GM21526 (cell line): ENCODE measurements around the gene MDFI.

Source experiments
- ATAC-seq: cut with Tn5 transposase; IDR thresholded peaks from one replicate; pipeline ENCODE4 v1.9.1; 2021; ENCODE audit warnings: moderate library complexity; ENCODE audit not compliant: unreplicated experiment, low FRiP score

MDFI gene

DNA sequence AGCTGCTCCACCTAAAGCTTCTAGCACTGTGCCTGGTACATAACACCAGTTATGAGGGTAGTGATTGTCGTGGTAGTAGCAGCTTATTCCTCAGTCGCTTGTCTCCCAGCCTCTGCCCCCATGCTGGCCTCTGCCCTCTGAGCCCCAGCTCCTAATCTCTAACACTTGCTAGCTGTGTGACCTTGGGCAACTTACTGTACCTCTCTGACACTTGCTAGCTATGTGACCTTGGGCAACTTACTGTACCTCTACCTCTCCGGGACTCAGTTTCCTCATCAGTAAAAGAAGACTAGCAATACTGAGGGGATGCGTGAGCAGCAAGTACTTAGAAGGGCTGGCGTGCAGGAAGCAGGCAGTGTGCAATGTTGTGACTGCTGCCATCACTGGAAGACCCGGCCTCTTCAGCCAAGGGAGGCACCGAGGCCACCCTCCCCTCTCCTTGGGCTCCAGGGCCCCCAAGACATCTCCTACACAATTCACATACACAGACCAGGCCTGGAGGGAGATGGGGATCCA, 9.9 kb downstream of the MDFI start:
- no peak for ATAC-seq

DNA sequence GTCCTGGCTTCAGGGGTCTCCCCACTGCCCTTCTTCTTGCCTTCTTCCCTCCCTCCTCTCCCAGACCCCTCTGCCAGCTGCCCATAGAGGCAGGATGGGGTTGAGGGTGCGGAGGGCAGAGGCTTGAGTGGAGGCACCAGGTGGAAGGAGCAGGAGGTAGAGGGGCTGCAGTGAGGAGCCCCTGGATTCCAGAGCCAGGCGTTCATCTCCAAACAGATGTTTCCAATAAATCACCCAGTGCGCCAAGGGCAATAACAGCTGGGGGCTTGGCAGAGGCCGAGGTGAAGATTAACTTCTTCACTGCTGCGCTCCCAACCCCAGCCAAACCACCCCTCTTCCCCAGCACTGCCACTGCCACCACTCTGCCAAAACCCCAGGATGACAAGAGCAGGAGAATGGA, 10.7 kb downstream of the MDFI start:
- no peak for ATAC-seq

DNA sequence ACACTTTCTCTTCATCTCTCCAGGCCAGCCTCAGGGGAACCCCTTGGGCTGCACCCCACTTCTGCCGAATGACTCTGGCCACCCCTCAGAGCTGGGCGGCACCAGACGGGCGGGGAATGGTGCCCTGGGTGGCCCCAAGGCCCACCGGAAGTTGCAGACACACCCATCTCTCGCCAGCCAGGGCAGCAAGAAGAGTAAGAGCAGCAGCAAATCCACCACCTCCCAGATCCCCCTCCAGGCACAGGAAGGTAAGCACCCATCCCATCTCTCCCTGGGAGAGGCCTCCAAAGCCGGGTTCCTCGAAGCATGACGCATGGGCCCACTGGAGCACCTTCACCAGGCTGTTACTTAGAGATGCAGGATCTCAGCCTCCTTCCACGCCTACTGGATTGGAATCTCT, 11.3 kb downstream of the MDFI start:
- ATAC-seq: no peak

DNA sequence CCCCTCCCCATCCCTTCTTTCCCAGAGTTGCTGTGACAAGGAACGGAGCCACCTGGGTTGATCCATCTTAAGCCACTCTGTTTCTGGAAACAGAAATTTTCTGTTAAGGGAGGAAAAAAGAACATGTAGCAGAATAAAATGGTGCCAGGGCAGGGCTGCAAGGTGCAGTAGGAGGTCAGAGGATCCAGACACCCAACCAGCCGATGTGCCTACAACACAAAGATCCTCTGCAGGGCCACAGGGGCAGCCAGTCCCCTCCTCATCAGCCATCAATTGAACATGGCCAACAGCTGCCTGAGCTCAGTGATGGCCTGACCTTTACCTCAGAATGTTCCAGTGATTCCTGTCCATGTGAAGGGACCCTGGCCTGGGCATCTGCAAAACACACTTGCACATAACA, 11.9 kb downstream of the MDFI start:
- no peak for ATAC-seq

DNA sequence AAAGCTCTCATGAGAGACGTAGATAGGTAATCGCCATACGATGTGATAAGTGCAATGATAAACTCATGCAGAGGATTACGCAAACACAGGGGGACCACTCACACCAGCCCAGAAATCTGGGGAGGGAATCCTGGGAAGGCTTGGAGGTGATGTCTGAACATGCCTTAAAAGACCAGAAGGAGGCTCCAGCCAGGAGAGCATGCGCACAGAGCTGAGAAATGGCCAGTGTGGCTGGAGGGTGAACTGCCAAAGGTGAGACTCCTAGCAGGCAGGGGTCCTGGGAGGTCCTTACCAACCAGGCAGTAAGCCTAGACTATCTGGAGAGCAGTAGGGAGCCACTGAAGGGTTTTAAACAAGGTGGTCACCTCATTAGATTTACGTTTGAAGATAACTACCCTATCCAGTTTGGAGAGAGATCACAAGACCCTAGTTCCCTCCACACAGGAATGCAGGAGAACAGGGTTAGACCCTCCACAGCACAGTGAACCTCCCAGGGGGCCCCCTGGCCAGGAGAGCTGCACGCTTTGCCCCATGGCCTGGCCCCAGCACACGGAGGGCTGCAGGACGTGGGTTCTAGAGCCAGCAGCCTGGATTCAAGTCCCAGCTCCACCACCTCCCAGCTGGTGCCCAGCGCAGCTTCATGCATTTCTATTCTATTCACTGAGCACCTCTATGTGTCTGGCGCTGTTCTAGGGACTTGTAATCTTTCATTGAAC, 13.1 kb downstream of the MDFI start:
- no peak for ATAC-seq

DNA sequence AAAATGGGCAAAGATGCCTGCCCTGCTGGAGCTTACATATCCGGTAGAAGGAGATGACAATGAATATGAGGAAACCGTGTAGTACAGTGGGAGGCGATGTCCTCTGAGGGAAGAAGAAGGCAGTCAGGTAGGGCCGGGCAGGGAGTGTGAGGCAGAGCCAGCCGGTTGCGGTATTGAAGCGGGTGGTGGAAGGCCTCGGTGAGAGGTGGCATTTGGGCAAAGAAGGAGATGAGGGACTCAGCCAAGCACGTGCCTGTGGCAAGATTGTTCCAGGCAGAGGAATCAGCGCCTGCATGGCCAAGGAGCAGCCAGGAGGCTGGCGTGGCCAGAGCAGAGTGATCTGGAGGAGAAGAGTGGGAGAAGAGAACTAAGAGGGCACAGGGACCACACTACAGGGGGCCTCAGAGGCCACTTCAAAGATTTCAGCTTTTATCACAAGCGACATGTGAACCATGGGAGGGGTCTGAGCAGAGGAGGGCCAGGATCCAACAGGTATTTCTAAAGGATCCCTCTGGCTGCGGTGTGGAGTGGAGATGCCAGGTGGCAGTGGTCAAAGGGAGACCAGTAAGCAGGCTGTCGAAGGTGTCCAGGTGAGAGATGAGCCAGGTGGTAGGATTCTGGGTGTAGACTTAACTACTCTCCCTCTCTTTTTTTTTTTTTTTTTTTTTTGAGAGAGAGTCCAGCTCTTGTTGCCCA, 13.8 kb downstream of the MDFI start:
- ATAC-seq: no peak

DNA sequence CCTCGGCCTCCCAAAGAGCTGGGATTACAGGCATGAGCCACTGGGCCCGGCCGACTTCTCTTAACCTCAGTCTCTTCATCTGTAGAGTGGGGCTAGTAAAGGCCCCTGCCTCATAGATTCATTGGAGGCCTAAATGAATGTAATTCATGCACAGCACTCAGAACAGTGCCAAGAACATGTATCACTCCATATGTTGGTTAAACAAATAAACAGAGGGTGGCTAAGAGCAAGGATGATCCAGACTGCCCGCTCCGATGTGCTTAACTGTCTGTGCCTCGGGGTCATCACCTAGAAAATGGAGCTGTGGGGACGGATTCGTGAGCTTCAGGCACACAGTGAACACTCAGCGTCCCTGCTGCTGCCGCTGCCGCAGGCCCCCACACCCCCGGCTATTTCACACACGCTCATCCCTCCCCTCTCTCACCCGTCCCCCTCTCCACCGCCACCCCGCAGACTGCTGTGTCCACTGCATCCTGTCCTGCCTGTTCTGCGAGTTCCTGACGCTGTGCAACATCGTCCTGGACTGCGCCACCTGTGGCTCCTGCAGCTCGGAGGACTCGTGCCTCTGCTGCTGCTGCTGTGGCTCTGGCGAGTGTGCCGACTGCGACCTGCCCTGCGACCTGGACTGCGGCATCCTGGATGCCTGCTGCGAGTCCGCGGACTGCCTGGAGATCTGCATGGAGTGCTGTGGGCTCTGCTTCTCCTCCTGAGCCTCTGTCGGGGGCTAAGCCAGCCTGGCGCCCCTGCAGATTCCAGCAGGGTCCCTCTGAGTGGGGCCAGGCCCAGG, 14.8 kb downstream of the MDFI start:
- no peak for ATAC-seq

DNA sequence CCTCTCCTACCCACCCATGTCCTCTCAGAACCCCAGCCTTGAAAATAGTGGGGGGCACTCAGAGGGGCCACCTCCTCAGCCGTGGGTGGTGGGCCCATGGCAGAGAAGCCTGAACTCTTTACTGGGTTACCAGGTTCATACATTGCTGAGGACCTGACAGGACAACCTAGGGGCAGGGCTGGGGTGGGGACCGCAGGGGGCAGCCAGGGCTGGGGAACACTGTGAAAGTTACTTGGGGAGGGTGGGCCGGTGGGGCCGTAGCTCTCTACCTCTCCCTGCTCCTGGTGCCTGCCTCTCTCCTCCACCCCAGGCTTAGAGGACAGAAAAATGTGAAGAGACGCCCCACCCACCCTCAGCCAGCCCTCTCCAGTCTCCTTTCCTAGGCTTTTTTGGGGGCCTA, 15.4 kb downstream of the MDFI start:
- ATAC-seq: no peak

DNA sequence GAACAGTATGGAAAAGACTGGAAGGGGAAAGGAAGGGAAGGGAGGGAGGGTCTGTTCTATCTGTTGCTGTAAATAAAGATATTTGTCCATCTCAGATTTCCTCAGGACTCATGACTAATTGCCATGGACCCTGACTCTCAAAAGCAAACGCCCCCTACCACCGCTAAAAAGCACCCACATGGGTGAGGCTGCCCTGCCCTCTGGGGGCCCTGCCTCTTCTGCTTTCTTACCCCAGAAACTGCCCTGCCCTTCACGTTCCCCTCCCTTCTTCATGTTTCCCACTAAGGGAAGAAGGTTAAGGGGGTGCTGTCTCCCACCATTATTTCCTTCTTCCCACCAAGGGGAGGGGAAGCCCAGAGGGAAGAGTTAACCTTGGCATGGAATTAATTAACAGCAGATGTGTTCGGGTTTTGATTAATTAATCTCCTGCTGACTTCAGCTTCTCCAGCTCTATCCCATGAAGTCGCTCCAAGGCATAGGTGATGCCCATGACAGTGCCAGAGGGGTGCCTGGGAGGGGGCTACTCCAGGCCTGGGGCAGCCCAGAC, 16.0 kb downstream of the MDFI start:
- ATAC-seq: no peak

DNA sequence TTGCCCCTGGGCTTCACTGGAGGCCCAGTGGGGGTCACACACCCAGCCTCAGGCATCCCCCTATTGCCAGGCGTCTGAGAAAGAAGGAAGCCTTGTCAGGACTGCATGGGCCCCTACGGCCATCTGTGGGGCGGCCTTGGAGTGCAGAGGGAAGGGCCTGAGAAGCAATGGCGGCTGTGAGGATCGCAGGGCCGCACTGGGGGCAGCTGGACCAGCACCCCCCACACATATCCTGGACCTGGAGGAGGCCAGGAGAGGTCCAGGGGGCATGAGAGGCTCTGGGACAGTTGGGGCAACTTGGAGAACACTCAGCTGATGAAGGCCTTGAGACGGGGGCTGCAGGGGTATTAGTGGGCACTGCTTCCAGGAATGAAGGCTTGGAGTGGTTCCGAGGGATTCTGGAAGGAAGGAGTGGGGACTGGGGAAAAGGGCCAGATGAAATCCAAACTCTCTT, 16.5 kb downstream of the MDFI start:
- no peak for ATAC-seq

DNA sequence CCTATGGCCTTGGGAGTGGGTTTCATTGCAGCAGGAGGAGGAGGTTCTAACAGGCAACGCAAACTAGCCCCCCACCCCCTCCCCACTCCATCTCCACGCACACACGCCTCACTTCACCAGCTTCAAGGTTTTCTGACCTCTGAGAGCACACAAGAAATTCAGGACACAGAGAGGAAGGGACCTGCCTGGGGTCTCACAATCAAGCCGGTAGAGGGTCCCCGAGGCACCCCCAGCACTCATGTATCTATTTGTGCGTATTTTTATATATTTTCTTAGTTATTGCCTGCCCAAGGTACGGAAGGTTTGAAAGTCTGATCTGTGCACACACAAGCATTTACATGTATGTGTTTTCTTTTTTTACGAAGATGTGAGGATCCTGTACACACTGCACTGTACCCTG, 16.9 kb downstream of the MDFI start:
- no peak for ATAC-seq

DNA sequence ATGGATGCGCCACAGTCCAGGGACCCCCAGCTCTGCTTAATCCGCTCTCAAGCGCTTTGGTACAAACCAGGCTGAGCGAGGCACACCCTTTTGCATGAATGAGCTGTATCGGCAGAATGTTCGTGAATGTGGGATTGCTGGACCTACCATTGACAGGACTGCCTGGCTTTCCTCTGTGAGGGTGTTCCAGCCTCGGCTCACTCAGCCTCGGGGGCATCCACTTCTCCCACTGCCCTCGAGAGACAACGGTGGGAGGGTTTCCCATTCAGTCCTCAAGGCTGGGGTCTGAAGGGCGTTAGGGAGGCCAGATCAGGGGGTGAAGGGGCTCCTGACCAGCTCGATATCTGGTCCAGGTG, 17.4 kb downstream of the MDFI start:
- ATAC-seq: no peak

DNA sequence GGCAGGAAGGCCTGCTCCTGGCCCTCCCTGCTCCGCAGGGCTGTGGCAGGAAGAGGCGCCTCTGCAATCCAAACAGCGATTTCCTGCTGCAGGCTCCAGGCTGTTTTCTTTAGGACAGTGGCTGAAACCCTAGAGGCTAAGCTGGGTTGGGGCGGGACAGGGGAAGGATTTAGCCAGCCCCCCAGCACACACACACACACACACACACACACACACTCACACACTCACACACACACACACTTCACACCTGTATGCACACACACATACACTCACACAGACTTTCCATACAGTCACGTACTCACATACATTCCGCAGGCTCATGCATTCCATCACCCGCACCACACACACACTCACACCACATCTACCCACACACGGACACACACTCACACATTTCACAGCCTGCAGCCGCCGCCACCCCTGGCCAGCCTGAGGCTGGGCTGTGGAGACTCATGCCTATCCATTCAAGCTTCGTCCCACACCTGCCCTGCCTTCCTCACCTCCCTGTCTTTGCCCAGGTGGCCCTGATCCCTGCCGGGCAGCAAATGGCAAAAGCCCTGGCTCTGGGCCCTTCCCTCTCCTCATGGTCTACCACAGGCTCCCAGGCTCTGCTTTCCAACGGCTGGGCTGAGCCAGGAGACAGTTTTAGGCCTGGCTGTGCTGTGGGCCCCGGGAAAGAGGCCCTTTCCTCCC, 17.9 kb downstream of the MDFI start:
- no peak for ATAC-seq

DNA sequence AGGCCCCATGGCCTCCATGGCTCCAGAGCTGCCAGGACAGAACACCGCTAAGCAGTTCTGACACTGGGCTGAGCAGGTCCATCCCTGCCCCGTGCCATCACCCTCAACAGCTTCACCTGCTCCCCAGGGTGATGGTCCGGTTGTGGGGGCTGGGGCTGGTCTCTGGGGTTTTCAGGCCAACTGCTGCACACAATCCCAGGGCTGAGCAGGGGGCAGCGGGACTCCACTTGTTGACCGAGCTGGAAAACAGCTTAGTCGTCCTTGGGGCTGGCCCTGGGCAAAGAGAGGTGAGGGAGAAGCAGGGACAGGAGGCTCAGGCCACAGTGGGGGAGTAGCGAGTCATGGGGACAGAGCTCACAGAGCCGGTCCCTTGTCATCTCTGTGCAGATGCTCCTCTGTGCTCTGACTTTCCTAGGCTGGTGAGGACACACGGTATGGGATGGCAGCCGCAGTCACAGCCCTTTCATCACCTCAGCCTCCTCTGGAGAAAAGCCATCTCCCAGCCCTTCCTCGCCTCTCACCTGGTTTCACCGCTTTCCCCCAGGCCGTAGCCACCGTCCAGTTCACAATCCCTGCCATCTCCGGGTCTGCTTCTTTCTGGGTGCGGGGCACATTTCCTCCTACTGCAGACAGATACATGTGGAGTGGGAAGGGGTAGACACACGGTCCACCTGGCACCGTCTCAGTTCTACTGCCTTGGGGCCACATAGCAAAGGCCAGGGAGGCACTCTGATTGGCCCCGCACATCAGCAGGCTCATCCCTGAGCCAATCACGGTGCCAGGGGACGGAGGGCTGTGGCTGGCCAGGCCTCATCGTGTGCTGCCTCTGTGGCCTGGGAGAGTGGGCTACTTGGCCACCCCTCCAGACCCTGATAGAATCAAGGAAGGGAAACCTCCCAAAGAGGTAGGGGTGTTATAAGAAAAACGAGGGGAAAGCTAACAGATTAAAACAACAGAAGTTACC, 19.1 kb downstream of the MDFI start:
- ATAC-seq: no peak

DNA sequence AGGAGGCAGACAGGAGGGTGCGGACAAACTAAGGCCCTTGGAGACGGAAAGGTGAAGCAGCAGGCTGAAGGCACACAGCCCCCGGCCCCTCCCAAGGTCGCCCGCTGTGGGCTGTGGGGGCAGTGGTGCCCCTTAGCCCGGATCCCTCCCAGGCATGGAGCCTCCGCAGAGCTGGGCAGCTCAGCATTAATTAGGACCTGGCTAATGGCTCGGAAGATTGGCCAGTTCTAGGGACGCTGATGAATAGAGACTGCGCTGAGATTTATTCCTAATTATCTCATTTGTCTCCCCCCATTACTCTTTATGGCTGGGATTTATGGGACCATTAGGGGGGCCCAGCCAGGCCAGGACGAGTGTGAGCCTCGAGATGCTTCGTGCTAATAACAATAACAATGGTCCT, 20.4 kb downstream of the MDFI start:
- ATAC-seq: no peak

DNA sequence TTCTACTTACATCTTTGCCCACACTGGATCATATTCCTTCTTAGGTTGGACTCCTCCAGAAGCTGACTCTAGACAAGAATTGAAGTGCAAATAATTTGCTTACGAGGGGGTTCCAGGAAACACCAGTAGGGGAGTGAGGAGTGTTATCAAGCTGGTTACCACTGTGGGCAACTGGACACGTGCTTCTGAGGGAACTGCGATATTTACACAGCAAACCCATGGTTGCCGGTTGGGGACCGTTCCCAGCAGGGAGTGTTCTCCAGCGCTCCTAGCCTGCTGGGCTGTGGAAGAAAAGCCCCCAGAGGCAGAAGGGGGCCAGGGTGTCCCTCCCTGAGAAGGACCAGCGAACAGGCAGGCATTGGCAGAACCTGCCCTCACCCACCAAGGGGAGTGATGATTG, 21.7 kb downstream of the MDFI start:
- no peak for ATAC-seq

DNA sequence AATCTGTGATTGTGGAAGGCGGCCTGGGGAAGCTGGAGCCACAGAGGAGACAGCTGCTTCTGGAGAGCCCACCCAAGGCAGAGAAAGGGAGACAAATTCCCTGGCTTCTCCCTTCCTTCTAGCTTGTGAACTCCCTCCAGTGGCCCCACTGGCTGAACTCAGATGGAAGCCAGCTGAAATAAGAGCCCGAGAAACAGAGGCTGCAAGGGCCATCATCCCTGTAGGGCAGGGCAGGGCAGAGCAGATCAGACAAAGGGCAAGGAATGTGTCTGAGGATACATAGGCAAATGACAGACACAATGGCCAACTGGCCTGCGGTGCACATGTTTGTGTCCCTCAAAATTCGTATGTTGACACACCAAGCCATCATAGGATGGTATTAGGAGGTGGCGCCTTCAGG, 25.3 kb downstream of the MDFI start:
- ATAC-seq: no peak

DNA sequence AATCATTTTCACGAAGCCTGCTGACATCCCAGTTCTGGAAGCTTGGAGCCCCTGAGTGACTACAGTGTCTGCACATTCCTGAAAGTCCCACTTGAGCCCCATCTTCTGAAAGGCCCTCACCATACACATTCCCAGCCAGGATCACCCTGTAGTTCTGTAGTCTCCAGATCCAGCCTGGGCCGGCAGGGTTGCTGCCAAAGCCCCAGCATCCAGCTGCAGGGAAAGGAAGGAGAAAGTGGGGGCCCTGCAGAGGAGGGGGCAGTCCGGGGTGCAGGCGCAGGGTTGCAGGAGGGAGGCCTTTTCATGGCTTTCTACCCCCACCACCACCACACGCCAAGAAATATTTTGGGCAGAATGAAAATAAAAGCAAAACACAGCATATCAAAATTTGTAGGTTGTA, 26.0 kb downstream of the MDFI start:
- ATAC-seq: no peak

DNA sequence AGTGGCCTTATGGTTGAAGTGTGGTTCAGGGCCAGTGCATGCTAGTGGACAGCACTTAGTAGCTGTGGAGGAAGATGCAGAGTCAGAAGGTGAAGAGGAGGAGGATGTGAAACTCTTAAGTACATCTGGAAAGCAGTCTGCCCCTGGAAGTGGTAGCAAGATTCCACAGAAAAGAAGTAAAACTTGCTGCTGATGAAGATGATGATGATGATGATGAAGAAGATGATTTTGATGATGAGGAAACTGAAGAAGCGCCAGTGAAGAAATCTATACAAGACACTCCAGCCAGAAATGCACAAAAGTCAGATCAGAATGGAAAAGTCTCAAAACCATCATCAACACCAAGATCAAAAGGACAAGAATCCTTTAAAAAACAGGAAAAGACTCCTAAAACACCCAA, 28.9 kb downstream of the MDFI start:
- ATAC-seq: no peak
